Loucy (cell line): Measurements from ENCODE around the gene NET1.

ENCODE experiments used
- CTCF ChIP-seq: fragments of 200-600 bp; sonication (generic); conservative IDR thresholded peaks from 2 replicates; pipeline ENCODE4 v1.5.1; 2014; ENCODE audit warnings: mild to moderate bottlenecking, antibody characterized with exemption, low read length
- EZH2phosphoT487 ChIP-seq: fragments of 200-600 bp; IDR thresholded peaks from 2 replicates; pipeline ENCODE4 v1.6.1; 2018; ENCODE audit warnings: antibody characterized with exemption, mild to moderate bottlenecking, moderate library complexity, borderline replicate concordance

- TF ChIP-seq CTCF = no peak
- no peak for TF ChIP-seq EZH2phosphoT487
Measured at GRCh38 chr10:5465976-5466450, 53.7 kb downstream of the NET1 start.
